ENCODE results near the gene NR1H3. TPM values are rescaled to one million over a fixed set of nuclear protein-coding genes. Genes with fewer than 3 reads are reported as not detected.

Gene NR1H3
- total RNA-seq, 2 experiments from 2014 or later: 12.7 to 15.3 TPM

GRCh38 chr11:47247502-47247901 is 10.3 kb upstream of the NR1H3 start:
- ChIA-PET POLR2A (interaction anchor here (0.8 to 9.2 kb wide), 11 partner anchors 8 to 70 kb away, joined by 3 to 118 read pairs (median 9); partner anchors contain the start of genes DDB2 and PACSIN3), CTCF (interaction anchor here (0.9 to 6.6 kb wide), 9 partner anchors 12 to 165 kb away, joined by 3 to 47 read pairs (median 5); partner anchors contain the start of gene NR1H3)
- no peak for TF ChIP-seq CTCF (IDR thresholded peaks at IDR 0.05)
- ATAC-seq (no peak), DNase-seq (no peak)
- peak overlapping the region; percentile 95 for H3K4me3 Mint-ChIP-seq
- H3K36me3 Mint-ChIP-seq (ENCODE audit: low read depth): peaks cover 4% of the 10 kb centered on the region
- H3K27ac Mint-ChIP-seq: no peak overlapping the region
- no peaks in the 10 kb centered on the region for H3K27me3 Mint-ChIP-seq
- peaks cover 24% of the 10 kb centered on the region for H3K4me1 Mint-ChIP-seq (ENCODE audit: low read depth)
- H3K9me3 Mint-ChIP-seq: no peaks in the 10 kb centered on the region
- intact Hi-C loops (cut with micrococcal nuclease): no loop called here

- no peak for TF ChIP-seq CTCF (IDR thresholded peaks at IDR 0.05)
- peaks cover 24% of the 10 kb centered on the region for H3K4me1 Mint-ChIP-seq (ENCODE audit: low read depth)
- H3K4me3 Mint-ChIP-seq: peak overlapping the region; percentile 95
- H3K9me3 Mint-ChIP-seq: no peaks in the 10 kb centered on the region
- intact Hi-C loops (cut with micrococcal nuclease): no loop called here
- DNase-seq: no peak
- peak; percentile 7 for ATAC-seq
- CTCF ChIA-PET: interaction anchor here (0.6 to 6.6 kb wide), 14 partner anchors 11 to 164 kb away, joined by 3 to 47 read pairs (median 5); partner anchors contain the start of genes DDB2 and NR1H3
- H3K27me3 Mint-ChIP-seq: no peaks in the 10 kb centered on the region
- H3K36me3 Mint-ChIP-seq (ENCODE audit: low read depth): peaks cover 3% of the 10 kb centered on the region
- H3K27ac Mint-ChIP-seq: peak overlapping the region; percentile 98
- POLR2A ChIA-PET: interaction anchor here (0.7 to 9.2 kb wide), 15 partner anchors 9 to 177 kb away, joined by 3 to 118 read pairs (median 6); partner anchors contain the start of genes DDB2, NR1H3, PACSIN3 and PSMC3
Observed at GRCh38 chr11:47248304-47248663, 9.5 kb upstream of the NR1H3 start.

GRCh38 chr11:47248664-47249377 is 9.0 kb upstream of the NR1H3 start, which contains the start of gene ACP2:
Gene ACP2 (minus strand): TSS chr11:47248814. CDS start chr11:47248789, 25 bp downstream.
- intact Hi-C loops (cut with micrococcal nuclease): no loop called here
- POLR2A ChIA-PET: interaction anchor here (0.7 to 9.2 kb wide), 19 partner anchors 9 to 177 kb away, joined by 3 to 118 read pairs (median 5); partner anchors contain the start of genes DDB2, NR1H3, PACSIN3 and PSMC3
- peak within 1 kb of the TSS; percentile 98 for H3K27ac Mint-ChIP-seq

GRCh38 chr11:47249378-47249715 is 8.4 kb upstream of the NR1H3 start:
- ChIA-PET CTCF (interaction anchor here (0.7 to 6.6 kb wide), 7 partner anchors 10 to 175 kb away, joined by 3 to 47 read pairs (median 6); partner anchors contain the start of genes DDB2 and NR1H3), POLR2A (interaction anchor here (0.7 to 9.2 kb wide), 13 partner anchors 8 to 166 kb away, joined by 3 to 118 read pairs (median 7); partner anchors contain the start of genes DDB2, NR1H3 and PACSIN3)
- no peak for DNase-seq
- intact Hi-C loops (cut with micrococcal nuclease): no loop called here
- peaks cover 3% of the 10 kb centered on the region for H3K36me3 Mint-ChIP-seq (ENCODE audit: low read depth)
- ATAC-seq: no peak
- H3K27me3 Mint-ChIP-seq: no peaks in the 10 kb centered on the region
- peak overlapping the region; percentile 98 for H3K27ac Mint-ChIP-seq
- H3K9me3 Mint-ChIP-seq: no peaks in the 10 kb centered on the region
- peaks cover 26% of the 10 kb centered on the region for H3K4me1 Mint-ChIP-seq (ENCODE audit: low read depth)
- peak overlapping the region; percentile 95 for H3K4me3 Mint-ChIP-seq
- no peak for TF ChIP-seq CTCF (IDR thresholded peaks at IDR 0.05)

More at GRCh38 chr11:47248664-47249377, 9.0 kb upstream of the NR1H3 start, which contains the start of gene ACP2:
- Mint-ChIP-seq H3K36me3 (ENCODE audit: low read depth) (peaks cover 3% of the 10 kb centered on the region), H3K9me3 (no peaks in the 10 kb centered on the region), H3K27me3 (no peaks in the 10 kb centered on the region), H3K4me3 (peak within 1 kb of the TSS; percentile 95), H3K4me1 (ENCODE audit: low read depth) (peaks cover 24% of the 10 kb centered on the region)
- ATAC-seq (peak; percentile 97), DNase-seq (peak; percentile 94)
- no peak for TF ChIP-seq CTCF (IDR thresholded peaks at IDR 0.05)
- CTCF ChIA-PET: interaction anchor here (0.6 to 6.6 kb wide), 16 partner anchors 9 to 175 kb away, joined by 3 to 47 read pairs (median 4); partner anchors contain the start of genes DDB2 and NR1H3

Measured in activated CD8-positive, alpha-beta T cell treated with anti-CD3 and anti-CD28 coated beads for 36 hours (primary cell).